HEK293 (cell line): ENCODE data around the gene YPEL5.

Source experiments
- CTCF ChIP-seq: fragments of 450-650 bp; formaldehyde crosslinking; IDR thresholded peaks from 2 replicates; pipeline ENCODE4 v1.5.1; 2016; ENCODE audit warnings: missing biosample characterization, missing genetic modification characterization
- HOXA7 ChIP-seq: sonication (generic); formaldehyde crosslinking; IDR thresholded peaks from 2 replicates; pipeline ENCODE4 v1.8.1; 2022; ENCODE audit warnings: missing genetic modification reagents, borderline replicate concordance
- HOXD13 ChIP-seq: sonication (generic); formaldehyde crosslinking; IDR thresholded peaks from 2 replicates; pipeline ENCODE4 v1.8.0; 2022; ENCODE audit warnings: missing genetic modification reagents, borderline replicate concordance
- MYNN ChIP-seq: fragments of 450-650 bp; formaldehyde crosslinking; IDR thresholded peaks from 2 replicates; pipeline ENCODE4 v1.5.1; 2016; ENCODE audit warnings: missing biosample characterization, missing genetic modification characterization, borderline replicate concordance
- ZBTB1 ChIP-seq: fragments of 450-650 bp; formaldehyde crosslinking; IDR thresholded peaks from 2 replicates; pipeline ENCODE4 v1.5.1; 2016; ENCODE audit warnings: missing biosample characterization, missing genetic modification characterization
- ZNF266 ChIP-seq: fragments of 450-650 bp; formaldehyde crosslinking; IDR thresholded peaks from 2 replicates; pipeline ENCODE4 v1.5.1; 2016; ENCODE audit warnings: missing biosample characterization, missing genetic modification characterization, low read depth
- ZNF404 ChIP-seq: fragments of 450-650 bp; formaldehyde crosslinking; IDR thresholded peaks from 2 replicates; pipeline ENCODE4 v1.5.1; 2017; ENCODE audit warnings: missing biosample characterization, missing genetic modification characterization

GRCh38 chr2:30206461-30207430 is 59.9 kb downstream of the YPEL5 start:
- TF ChIP-seq MYNN (no peak), ZNF404 (tag by site-specific recombination) (no peak), HOXD13 (CRISPR knock-in tag) (no peak), HOXA7 (CRISPR knock-in tag) (no peak), ZBTB1 (no peak), CTCF (no peak), ZNF266 (no peak)
